HG03565 (cell line): ENCODE results near the gene ST3GAL5.

Source experiments
- ATAC-seq: cut with Tn5 transposase; IDR thresholded peaks from one replicate; pipeline ENCODE4 v1.9.1; 2021; ENCODE audit warnings: mild to moderate bottlenecking, moderate library complexity; ENCODE audit not compliant: unreplicated experiment

The ST3GAL5 gene

DNA sequence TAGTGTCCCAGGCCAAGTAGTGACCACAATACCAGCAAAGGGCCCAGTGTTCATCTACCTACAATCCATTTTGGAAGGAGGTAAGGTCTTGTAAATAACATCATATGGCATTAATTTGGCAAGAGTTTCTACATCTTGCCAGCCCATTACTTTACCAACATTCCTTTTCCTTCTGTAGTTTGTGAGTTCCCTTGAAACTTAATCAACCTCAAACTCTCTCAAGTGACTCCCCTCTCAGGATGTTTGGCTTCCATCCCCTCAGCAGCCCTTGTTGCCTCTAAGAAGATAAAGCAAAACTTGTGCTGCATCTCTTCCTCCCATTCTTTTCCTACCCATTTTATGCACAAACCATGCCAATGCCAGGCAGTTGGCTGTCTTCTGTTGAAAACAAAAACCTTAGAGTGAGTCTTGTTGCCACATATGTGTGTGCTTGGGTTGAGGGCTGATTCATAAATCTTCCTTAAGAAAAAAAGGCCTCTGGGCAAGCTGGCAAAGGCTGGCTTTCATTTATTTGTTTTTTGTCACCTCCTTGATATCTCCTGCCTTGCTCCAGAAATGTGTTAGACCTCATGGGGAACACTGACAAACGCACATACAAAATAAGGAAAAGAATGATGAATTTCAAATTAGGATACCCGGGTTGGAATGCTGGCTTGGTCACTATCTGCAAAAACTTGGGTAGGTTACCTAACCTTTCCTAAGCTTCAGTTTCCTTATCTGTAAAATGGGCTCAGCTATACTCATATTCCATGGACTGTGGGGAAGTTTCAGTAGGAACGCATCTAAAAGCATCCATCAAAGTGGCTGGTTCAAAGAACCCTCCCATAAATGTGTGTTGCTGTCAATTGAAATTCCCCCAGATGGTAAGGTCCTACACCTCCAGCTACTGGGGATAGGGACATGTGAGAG lies 29.4 kb upstream of the ST3GAL5 start:
- ATAC-seq = no peak

DNA sequence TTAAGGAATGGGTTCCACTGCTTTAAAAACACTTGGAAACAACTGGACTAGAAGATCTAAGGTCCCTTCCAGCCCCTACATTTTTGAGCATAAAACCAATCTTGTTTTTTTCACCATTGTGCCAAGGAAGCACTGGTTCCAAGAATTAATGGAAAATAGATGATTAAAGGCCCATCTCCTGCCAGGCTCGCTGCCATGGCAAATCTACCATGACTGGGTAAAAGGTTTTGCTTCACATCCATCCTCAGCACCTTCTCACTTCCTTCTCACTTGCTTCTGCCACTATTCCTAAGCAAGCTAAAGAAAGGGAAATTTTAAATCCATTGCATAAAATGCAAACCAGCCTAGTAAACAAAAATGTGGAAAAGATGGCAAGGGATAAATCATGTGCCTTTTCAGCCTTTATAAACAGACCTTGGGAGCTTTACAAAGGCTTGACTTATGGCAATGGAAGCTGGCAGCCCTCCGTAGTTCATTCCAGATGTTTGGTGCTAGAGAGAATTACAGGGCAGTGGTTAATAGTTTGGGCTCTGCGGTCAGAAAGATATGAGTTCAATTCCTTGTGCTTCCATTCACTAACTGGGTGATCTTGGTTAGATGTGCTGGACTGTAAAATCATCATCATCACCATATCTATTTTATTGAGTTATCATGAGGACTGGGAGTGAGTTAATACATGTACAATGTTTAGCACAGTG lies 27.0 kb upstream of the ST3GAL5 start:
- no peak for ATAC-seq

DNA sequence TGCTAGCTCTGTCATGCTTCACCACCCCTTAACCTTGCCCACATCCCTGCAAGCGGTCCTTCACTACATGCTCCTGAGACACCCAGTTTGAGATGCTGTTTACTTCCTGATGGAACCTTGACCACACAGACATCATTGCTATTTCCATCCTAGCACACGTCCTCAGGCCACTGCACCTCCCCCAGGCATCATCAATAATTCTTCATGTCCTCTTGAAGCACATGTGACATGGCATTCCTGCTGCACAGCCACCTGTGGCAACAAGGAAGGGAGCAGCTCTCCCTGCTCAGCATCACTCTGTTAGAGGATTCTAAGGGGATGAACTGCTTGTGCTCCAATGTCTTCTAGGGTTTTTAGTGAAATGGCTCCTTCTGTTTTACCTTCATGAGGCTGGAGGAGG lies 26.1 kb upstream of the ST3GAL5 start:
- ATAC-seq = no peak

DNA sequence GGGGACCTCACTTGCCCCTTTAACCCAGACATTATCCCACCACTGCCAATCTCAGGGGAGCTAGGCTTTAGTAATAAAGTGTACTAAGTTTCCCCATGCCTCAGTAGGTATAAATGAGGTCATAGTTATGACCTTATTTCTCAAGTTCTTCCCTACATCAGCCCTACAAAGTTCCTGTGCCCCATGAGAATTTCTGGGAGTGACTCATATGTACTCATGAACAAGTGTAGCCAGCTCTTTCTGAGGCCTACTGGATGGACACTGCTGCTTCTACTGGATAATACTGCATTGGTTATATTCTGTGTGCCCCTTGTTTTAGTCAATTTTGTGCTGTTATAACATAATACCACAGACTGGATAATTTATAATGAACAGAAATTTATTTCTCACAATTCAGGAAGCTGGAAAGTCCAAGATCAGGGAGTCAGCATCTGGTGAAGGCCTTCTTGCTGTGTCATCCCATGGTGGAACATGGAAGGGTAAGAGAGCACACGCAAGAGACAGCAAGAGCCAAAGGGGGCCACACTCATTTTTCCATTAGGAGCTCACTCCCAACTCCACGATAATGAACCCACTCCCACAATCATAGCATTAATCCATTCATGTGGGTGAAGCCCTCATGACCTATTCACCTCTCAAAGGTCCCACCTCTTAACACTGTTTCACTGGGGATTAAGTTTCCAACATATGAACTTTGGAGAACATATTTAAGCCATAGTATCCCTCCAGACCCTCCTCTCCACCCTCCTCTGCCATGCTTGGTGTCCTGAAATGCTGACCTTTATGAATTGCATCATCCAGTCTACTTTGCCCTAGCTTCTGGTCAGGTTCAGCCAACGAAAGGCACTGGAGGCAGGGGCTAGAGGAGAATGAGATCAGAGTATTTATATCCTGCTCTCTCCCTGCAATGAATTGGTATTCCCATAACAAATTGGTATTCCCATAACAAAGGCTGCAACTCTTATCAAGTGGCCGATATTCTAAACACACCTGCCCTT lies 25.4 kb upstream of the ST3GAL5 start:
- no peak for ATAC-seq

DNA sequence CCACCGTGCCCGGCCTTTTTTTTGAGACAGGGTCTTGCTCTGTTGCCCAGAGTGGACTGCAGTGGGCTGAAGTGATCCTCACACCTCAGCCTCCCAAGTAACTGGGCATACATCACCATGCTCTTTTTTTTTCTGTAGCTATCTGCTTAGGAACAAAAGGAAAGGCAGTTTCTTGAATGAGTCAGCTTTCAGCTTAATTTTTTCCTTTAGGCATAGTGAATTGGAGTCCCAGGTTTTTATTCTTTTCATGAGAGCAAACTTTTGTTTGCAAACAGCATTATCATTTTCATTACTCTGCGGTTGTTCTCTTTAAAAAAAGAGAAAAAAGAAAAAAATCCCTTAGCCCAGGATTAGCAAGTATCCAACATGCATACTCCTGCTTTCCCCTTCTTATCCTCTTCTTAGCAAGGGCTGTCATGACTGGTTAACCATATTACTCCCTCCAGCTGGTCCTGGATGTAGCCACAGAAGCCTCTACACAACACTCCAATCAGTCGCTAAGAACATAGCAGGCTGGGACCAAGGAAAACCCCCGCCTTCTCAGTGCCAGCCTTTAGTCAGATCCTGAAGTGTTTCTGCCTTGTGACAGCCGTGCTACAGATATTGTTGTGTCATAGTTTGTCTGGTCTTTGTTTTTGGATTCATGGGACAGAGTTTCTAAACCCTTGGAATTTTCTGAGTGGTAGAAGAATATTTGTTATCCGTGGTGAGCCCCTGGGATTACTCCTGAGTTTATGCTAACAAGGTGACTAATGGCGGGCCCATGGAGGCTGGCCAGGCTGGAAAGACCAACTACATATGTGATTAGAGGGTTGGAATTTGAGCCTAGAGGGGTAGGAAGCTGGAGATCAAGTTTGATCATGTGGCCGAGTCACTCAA lies 23.3 kb upstream of the ST3GAL5 start:
- ATAC-seq = no peak

DNA sequence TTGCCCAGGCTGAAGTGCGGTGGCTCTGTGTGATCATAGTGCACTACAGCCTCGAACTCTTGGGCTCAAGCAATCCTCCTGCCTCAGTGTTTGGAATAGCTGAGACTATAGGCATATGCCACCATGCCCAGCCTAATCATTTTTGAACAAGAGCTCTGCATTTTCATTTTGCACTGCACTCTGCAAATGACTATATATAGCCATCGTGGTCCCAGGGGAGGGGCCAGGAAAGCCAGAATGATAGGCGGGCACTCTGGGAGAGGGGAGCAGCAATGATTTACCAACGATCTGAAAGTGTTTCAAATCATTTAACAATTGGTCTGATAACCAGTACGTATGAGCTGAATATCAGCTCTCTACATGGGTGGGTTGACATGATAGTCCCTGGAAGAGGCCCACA lies 22.3 kb upstream of the ST3GAL5 start:
- no peak for ATAC-seq

DNA sequence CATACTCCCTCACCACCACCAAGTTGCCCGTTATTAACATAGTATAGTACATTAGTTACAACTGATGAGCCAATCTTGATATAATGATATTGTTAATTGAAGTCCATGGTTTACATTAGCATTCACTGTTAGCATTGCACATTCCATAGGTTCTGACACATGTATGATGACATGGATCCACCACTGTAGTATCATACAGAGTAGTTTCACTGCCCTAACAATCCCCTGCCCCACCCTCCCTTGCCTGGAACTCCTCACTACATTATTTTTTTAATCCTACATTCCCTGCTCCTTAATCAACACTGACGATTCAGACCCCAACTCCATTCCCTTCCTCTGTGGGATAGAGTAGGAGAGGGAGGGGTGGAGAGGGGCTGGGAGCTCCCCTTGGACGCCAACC lies 20.2 kb upstream of the ST3GAL5 start:
- ATAC-seq = no peak

DNA sequence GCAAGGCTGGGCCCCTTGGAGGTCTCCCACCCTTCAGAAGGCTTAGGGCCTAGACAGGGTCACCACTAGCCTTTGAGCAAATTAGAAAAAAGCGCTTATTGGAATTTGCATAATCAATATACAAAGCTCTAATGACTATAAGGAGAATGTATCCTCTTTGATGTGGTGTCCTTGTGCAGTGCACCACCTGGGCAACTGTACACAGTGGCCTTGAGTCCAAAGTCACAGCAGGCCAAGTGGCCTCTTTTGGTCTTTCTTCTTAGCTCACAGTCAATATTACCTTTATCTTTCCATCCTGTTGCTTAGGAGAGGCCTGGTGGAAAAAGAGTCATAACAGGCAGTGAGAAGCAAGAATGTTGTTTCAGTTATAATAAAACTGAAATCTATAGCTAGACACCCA lies 19.7 kb upstream of the ST3GAL5 start:
- ATAC-seq = no peak

DNA sequence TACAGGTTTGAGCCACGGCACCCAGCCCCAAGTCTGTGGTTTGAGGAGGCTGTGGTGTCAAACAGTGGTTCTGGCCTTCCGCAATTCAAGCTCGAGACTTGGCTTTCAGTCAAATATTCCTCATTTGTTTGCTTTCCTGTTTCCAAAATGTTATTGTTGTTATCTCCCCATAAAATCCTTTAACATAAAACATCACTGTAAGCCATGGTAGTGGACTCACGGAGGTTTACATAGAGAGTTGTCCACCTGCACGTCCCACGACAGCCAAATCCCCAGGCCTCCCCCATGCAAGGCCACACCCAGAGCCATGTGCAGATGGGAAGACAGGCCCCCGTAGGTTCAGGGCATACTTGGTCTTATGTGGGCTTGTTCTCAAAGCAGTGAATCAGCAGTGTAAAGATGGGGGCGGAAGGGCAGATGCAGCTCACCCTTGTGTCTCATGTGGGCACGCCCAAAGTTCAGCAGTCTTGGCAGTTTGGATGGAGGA lies 18.9 kb upstream of the ST3GAL5 start:
- no peak for ATAC-seq

DNA sequence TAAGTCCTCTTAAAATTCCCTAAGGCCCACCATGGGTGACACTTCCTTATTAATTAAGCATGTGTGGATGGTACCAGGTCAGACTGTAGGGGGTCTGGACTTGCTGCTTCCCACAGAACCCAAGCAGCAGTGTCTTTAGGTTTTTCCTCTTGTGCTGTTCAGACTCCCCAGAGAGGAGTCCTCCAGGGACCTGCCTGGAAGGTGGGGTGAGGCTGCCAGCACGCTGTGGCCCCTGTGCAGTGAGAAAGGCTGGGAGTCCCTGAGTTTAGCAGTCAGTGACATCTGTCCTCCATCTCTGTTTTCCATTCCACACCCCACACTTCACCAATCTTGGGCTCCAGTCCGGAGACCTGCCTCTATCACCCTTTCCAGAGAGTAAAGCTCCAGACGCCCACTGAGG lies 18.0 kb upstream of the ST3GAL5 start:
- ATAC-seq = no peak

DNA sequence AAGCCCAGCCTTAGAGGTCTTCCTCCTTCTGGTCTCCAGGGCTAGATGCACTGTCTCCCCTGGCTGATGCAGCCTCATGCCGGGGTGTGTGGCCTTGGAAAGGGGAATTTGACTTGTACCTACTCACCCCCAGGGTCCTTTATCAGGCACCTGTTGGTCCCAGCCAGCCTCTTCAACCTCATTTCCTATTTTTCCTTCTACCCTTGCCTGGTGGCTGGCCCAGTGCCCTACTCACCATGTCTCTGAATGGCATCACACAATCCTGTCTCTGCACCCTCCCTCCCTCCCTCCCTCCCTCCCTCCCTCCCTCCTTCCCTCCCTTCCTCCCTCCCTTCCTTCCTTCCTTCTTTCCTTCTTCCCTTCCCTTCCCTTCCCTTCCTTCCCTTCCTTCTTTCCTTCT lies 17.1 kb upstream of the ST3GAL5 start:
- no peak for ATAC-seq

DNA sequence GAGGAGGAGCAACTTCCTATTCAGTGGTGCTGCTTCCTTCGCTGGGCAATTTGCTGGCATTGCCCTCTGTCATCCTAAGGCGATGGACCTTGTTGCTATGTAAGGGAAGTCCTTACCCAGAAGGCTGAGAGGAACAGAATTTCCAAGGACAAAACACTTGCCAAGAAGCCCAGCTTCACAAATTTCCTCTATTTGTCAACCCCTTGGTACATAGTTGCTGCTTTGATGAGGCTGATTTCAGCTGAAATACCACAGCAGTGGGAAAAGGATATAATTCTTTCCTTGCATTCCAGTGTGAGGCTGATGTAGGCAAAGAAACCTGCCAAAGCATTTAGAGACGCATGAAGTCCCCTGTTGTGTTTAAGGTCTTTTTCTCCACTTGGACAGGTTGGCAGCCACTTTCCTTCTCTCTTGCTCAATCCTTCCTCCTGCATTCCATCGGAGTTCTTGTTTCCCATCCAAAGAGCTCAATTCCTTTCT lies 16.4 kb upstream of the ST3GAL5 start:
- no peak for ATAC-seq

DNA sequence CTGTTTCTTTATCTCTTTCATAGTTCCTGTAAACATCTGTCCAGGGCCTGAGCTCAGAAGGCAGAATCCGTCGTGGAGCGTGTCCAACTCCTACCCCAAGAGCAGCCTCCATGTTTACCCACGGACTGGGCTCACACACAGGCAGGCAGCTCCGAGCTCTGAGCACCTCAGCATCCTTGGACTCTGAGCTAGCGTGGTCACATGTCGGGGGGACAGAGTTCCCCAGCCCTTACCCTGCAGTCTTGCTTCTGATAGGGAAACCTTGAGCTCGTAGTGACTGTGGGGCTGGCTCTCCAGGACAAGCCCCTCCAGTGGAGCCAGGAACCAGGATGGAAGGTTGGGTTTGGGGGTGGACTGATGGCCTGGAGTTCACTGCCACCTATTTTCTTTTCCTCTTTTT lies 15.1 kb upstream of the ST3GAL5 start:
- ATAC-seq = no peak

DNA sequence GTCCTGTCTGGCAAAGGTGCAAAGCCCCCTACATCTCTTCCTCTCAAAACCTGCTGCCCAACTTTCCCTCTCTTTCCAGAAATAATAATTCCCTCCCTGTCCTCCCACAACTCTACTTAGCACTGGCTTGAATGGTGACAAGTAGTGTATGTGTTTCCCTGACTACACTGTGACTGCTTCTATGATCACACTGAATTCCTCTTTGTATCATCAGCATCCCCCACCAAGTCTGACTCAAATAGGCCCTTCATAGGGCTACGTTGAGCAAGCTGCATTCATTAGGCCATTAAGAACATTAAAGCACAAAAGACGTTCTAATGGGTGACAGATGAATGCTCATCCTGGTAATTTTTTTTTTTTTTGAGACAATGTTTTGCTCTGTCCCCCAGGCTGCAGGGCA lies 13.7 kb upstream of the ST3GAL5 start:
- ATAC-seq = no peak

DNA sequence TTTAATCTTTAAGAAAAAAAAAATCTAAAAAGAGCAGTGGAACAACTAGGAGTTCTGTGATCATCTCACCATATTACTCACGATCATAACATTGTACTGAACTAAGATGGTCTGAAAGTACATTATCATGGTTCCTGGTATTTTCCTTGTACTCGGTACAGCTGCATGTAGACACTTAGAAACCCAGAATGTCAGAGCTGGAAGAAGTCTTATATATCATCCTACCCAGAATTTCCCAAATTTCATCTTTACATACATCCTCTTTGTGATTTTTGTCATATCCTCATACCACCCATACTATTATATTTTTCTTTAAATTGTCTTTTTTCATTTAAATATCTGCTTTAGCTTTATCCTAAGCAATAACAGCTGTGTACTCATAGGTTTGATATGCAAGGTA lies 12.4 kb upstream of the ST3GAL5 start:
- ATAC-seq = no peak

DNA sequence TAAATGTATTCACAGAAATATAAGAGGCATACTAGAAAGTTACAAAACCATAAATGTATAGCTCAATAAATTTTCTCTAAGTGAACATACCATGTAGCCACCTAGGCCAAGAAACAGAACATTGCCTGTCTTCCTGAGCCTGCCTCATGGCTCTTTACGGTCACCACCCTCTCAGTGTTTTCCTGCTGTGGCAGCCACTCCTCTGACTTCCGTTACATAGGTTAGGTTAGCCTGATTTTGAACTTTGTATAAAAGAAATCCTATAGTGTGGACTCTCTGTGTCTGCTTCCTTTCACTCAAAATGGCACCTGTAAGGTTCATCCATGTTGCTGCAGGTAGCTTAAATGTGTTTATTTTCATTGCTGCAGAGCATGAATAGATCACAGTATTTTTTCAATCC lies 11.6 kb upstream of the ST3GAL5 start:
- no peak for ATAC-seq

DNA sequence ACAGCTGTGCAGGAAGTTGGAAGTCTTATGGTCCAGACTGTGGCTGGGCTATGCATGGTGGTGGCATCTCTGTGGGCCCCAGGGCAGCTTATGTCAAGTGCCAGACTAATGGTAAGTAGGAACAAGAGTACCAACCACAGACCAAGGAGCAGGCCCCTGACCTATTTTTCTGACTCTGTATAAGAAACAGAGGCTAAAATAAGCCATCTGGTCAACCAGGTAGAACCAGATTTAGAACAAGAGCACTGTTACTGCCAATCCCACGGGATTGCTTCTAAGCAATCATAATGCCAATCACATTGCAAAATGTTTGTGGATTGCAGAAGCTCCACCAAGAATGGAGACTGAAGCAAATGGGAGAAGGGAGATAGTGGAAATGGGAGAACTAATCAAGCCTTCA lies 11.1 kb upstream of the ST3GAL5 start:
- ATAC-seq = no peak

DNA sequence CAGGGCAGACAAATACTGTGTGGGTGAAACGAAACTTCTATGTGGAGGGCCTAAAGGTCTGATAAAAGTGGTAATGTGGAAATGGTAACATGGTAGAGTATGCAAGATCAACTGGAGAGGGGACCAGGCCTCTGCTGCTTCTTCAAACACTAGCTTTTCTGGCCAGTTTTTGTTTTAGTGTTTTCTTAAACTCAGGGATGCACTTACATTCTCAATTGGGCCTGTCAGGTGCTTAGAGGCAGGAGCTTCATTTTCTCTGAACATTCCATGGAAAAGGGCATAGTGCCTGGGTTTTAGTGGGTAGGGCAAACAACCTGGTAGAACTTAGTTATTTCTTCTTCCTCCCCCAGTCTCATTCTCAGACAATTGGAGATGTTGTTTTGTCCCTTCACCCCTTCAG lies 10.5 kb upstream of the ST3GAL5 start:
- ATAC-seq = no peak

DNA sequence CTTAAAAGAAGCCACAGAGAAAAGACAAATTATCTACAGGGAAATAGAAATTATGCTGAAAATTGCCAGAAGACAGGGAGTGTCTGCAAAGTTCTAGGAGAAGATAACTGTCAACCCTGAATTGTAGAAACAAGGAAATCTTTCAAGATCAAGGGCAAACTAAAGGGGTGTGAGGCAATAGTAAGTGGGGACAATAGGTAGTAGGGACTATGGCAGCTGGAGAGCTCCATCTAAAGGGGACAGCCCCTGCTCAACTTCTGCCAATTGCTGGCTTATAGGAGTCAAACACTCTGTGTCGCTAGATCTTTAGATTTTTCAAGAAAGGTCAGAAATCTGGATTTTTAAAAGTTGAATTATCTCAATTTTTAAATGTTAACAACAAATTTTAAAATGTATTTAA lies 10.1 kb upstream of the ST3GAL5 start:
- no peak for ATAC-seq
